NCI-H69 (cell line): ENCODE measurements around the gene XAF1.
"Not testable (repeated sequence)": the region's sequence is repeated elsewhere in the genome, so short reads cannot be mapped to it uniquely, and the experiment has no call there.

ENCODE experiments used
- DNase-seq: peaks from one replicate; lab custom pipeline; 2025; lab: John Stamatoyannopoulos, UW

The XAF1 gene

GRCh38 chr17:6800422-6801027, 44.7 kb downstream of the XAF1 start:
- no peak for DNase-seq

GRCh38 chr17:6811510-6811909, 55.7 kb downstream of the XAF1 start:
- DNase-seq = no peak

- no peak for DNase-seq
These were observed 56.4 kb downstream of the XAF1 start for GRCh38 chr17:6812295-6812694.

DNA sequence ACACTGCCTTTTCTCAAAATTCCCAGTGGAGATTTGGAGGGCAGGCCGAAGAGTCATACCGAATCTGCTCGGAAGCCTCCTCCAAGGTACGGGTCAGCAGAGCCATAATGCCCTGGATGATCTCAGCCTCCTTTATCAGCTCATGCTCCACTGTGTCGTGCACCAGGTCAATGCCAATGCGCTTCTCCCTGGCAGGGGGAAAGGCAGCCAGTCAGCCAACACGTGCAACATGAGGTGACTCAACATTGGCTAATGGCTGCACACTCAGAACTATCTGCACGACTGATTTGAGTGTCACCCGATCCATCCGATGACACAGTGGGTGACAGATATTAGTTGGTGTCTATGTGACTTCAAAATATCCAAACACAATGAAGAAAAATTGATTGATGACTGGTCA, 59.9 kb downstream of the XAF1 start:
- DNase-seq = no peak

- DNase-seq = not testable (repeated sequence)
These were observed 60.5 kb downstream of the XAF1 start for GRCh38 chr17:6816368-6816767.

- DNase-seq = no peak
These were observed 63.1 kb downstream of the XAF1 start for GRCh38 chr17:6818938-6819337.

DNA sequence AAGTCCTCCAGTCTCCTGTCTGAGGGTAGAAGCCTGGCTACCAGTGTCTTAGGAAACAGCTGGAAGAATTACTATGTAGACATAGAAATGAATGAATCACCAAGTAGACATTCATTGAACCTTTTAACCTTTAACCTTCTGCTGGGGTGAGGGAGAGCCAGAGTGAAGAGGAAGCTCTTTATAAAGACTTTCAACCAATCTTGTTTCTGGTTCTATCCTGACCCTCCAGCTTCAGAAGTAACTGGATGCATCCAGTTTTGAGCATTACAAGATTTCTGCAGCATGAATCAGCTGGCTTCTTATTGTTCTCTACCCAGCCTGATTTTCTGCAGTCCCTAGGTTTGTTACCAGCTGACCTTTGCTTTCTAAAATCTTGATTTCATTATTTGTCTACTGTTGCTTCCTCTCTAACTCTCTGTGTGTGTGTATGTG, 67.2 kb downstream of the XAF1 start:
- no peak for DNase-seq
